Fibroblast of pulmonary artery (primary cell): Measurements from ENCODE around the gene DOCK3.

Source experiments
- DNase-seq: peaks from one replicate; pipeline ENCODE4 v3.0.0-alpha.2; 2010; ENCODE audit warnings: low read depth
- H3K4me3 ChIP-seq: replicated peaks from 2 replicates; pipeline ENCODE4 v1.5.1; 2011; ENCODE audit warnings: low read depth, mild to moderate bottlenecking, control low read depth, low read length, moderate library complexity
- TF ChIP-seq, protein P1 (sequence below): IDR thresholded peaks from 2 replicates; pipeline ENCODE4 v1.5.1; 2011; ENCODE audit warnings: mild to moderate bottlenecking, control low read depth, low read length, inconsistent platforms; ENCODE audit errors: missing control alignments

Gene DOCK3

DNA sequence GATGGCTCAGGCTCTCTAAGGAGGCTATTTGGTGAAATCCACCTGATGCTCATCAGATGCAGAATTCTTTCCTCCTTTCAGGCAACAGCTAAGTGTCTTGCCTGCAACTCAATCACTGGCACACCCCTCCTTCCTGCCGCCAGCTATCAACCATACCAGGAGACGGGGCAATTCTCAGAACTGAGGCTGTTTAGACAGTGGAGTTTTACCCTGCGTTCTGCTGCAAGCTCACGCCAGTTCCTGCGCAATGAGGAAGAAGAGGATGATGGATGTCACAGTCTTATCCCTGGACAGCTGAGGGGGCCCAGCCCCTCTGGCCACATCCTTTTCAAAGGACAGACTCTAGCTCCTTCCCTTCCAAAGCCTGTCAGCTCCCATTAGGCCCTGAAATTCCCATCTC, 703.3 kb downstream of the DOCK3 start:
- no peak overlapping the region for H3K4me3 ChIP-seq
- no peak for DNase-seq
- TF ChIP-seq, protein P1, sequence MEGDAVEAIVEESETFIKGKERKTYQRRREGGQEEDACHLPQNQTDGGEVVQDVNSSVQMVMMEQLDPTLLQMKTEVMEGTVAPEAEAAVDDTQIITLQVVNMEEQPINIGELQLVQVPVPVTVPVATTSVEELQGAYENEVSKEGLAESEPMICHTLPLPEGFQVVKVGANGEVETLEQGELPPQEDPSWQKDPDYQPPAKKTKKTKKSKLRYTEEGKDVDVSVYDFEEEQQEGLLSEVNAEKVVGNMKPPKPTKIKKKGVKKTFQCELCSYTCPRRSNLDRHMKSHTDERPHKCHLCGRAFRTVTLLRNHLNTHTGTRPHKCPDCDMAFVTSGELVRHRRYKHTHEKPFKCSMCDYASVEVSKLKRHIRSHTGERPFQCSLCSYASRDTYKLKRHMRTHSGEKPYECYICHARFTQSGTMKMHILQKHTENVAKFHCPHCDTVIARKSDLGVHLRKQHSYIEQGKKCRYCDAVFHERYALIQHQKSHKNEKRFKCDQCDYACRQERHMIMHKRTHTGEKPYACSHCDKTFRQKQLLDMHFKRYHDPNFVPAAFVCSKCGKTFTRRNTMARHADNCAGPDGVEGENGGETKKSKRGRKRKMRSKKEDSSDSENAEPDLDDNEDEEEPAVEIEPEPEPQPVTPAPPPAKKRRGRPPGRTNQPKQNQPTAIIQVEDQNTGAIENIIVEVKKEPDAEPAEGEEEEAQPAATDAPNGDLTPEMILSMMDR, result no peak

DNA sequence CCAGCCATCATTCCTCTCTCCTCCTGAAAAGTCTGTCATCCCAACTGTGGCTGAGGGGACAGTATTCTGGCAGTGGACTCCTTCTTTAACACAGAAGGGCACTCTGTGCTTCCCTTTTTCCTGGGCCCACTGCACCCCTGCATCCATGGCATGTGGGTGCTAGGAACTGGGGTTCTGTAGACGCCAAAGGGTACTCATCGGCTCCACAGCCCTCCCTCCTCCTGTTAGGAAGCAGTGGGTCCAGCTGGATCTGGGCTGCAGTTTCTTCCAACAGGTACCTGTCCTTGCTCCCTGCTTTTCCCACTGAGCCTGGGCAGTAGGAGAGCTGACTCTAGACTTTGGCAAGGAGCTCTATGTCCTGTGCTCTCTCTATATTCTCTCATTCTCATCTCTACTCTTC, 704.0 kb downstream of the DOCK3 start:
- TF ChIP-seq, protein P1, result no peak
- no peak overlapping the region for H3K4me3 ChIP-seq
- no peak for DNase-seq

DNA sequence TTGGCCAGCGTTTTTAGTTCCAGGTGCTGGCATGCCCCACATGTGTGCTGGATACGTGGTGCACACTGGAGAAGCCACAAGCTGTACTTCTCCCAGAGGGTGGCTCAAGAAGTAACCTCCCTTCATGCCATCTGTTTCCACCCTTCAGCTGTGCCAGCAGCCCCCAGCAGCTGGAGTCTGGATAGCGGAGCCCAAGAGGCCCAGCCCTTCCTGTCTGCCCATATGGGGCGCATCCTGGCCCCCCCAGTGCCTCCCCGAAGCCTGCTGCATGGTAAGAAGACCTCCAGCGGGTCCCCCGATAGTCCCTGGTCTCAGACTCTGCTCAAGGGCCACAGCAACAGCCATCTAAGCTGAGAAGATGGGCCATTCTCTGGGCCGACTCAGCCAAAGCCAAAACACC, 704.6 kb downstream of the DOCK3 start:
- TF ChIP-seq, protein P1, result no peak
- DNase-seq, result no peak
- H3K4me3 ChIP-seq, result no peak overlapping the region

GRCh38 chr3:51379746-51380455, 705.2 kb downstream of the DOCK3 start:
- DNase-seq, result no peak
- no peak overlapping the region for H3K4me3 ChIP-seq
- TF ChIP-seq, protein P1, result no peak

- DNase-seq, result no peak
Measured at GRCh38 chr3:51380601-51381332, 706.0 kb downstream of the DOCK3 start.

DNA sequence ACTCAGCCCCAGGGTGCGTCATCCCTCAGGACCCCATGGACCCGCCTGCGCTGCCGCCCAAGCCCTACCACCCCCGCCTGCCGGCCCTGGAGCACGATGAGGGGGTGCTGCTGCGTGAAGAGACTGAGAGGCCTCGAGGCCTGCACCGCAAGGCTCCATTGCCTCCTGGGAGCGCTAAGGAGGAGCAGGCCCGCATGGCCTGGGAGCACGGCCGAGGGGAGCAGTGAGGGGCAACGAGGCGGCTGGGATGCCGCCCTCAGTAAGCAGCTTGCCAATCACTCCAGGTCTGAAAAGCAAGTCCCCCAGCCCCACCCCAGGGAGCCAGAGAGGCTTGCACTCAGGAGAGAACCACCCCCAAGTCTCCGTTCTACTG, 706.6 kb downstream of the DOCK3 start:
- DNase-seq, result no peak
- no peak overlapping the region for H3K4me3 ChIP-seq
- TF ChIP-seq, protein P1, result no peak

More at GRCh38 chr3:51380601-51381332, 706.0 kb downstream of the DOCK3 start:
- H3K4me3 ChIP-seq, result no peak overlapping the region
- TF ChIP-seq, protein P1, result no peak
